Measurements from ENCODE around the gene TNFAIP1.
"Not testable (repeated sequence)": the region's sequence is repeated elsewhere in the genome, so short reads cannot be mapped to it uniquely, and the experiment has no call there.

TNFAIP1 gene

DNA sequence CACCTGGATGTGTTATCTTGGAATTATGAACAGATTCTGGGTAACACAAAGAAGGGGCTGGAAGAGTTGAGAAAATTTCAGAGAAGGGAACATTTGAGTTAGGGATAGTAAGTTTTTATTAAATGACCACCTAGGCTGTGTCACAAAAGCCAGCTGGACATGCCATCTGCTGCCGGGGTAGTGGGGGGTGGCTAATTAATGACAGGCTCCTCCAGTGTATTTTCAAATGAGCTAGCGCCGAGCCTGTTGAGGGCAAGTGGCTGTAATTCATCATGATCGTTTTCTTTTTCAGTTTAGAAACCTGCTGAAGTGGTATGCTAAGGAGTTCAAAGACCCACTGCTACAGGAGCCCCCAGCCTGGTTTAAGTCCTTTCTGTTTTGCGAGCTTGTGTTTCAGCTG is 10.3 kb upstream of the TNFAIP1 start:
- DNase-seq, result no peak

GRCh38 chr17:28326114-28326513 is 9.4 kb upstream of the TNFAIP1 start:
- no peak for DNase-seq

DNA sequence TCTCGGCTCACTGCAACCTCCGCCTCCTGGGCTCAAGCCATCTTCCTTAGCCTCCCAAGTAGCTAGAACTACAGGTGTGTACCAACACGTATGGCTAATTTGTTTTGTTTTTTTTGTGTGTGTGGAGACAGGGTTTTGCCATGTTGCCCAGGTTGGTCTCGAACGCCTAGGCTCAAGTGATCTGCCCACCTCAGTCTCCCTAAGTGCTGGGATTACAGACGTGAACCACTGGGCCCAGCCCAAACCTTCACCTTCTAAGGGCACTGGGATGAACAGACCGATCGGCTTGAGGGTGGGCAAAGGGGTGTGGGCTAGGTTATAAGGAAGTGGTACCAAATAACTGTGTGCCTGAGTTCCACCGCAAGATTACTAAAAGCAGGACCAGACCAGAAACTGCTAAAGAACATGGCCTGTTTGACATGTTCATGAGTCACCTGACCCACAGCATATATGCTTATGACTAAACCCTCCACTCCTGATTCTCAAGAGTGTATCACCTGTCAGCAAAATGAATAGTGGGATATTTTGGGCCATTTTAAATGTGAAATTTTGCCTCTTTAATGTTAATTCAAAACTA is 8.4 kb upstream of the TNFAIP1 start:
- DNase-seq, result peak; percentile 3

GRCh38 chr17:28327709-28328108 is 7.9 kb upstream of the TNFAIP1 start:
- DNase-seq, result no peak

DNA sequence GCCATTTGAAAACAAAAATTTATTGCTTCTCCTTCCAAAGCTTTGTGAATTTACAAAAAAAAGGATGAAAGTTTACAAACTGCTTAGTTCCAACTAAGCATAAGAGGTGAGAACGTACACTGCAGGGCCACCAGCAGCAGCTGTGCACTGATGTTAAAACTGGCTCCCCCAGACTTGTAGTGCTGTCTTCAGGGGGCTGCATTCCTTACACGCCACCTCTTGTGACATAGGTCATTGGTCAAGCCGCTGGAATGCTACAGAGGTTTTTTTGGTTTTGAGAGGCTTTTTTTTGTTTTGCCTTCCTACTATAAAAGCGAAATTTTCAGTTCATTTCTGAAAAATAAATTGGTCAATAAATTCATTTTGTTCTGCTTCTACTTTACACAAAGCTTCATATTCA is 7.2 kb upstream of the TNFAIP1 start:
- no peak for DNase-seq

DNA sequence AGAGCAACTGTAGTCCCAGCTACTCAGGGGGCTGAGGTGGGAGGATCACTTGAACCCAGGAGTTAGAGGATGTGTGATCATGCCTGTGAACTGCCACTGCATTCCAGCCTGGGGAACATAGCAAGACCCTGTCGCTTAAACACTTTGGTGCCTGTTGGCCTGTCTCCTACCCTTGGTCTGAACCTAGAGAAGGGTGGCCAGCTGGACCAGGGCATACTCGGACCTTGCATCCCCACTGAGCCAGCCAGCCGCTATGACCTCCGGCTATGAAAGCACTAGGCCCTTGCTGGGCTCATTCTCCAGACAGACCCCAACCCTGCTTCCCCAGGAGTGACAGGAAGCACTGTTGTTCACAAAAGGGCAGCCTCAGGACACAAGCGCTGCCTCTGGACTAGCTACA is 4.9 kb upstream of the TNFAIP1 start:
- DNase-seq, result no peak

DNA sequence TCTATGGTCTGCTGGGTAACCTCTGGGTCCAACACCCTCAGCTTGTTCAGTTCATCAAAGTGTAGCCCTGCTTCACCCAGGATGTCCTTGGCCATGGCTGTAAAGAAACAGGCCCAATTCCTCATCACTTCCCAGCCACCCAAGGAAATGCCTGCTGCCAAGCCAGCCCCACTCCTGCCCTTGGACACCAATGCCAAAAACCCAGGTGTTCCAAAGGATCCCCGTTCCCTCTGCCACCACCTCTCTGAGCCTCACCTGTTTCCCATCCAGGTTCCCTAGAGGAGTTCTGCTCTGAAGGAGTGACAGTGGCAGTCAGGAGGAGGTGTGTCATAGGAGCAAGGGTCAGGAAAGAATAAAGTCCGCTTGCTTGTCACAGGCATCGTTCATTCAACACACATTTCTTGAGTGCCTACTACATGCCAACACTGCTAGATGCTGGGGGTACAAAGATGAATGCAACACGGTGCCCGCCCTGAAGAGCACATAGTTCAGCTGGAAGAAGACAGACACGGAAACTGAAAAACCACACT is 3.6 kb upstream of the TNFAIP1 start:
- DNase-seq, result no peak

GRCh38 chr17:28333083-28333746 is 2.3 kb upstream of the TNFAIP1 start:
- DNase-seq, result no peak

DNA sequence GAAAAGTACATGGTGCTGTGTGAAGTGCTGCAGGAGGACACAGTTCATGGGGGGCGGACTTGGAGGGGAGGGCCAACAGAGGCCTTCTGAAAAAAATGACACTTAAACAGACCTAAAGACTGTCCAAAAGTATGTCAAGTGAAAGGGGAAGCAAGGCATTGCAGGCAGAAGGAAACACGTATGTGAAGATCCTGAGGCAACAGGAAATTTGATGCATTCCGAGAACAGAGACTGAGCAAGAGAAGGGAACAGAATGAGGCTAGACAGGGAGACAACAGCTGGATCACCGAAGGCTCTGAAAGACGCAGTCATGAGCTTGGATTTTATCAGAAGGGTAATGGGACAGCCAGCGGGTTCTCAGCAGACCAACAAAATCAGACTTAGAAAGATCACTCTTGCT is 1.4 kb upstream of the TNFAIP1 start:
- DNase-seq, result no peak

DNA sequence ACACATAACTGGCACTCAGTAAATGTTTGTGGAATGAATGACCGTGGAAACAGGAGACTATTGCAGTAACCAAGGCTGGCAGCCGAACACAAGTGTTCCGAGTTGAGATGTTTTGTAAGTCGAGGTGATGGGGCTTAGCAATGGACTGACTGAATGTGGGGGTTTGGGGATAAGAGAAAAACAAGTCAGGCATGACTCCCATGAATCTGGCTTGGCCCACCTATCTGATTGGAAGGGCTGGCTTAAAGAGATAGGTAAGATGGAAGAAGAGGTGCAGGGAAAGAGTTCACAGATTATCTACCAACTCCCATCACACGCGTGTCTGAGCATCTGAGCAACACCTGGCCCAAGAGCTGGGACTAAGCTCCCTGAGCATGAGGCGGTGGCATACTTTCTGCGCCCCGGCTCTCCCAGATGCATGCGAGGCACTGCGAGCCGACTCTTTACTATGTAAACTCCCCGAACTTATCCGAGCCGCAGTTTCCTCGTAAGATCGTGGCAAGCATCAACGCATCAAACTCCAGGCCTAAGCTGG is 828 bp upstream of the TNFAIP1 start:
- no peak for DNase-seq

DNA sequence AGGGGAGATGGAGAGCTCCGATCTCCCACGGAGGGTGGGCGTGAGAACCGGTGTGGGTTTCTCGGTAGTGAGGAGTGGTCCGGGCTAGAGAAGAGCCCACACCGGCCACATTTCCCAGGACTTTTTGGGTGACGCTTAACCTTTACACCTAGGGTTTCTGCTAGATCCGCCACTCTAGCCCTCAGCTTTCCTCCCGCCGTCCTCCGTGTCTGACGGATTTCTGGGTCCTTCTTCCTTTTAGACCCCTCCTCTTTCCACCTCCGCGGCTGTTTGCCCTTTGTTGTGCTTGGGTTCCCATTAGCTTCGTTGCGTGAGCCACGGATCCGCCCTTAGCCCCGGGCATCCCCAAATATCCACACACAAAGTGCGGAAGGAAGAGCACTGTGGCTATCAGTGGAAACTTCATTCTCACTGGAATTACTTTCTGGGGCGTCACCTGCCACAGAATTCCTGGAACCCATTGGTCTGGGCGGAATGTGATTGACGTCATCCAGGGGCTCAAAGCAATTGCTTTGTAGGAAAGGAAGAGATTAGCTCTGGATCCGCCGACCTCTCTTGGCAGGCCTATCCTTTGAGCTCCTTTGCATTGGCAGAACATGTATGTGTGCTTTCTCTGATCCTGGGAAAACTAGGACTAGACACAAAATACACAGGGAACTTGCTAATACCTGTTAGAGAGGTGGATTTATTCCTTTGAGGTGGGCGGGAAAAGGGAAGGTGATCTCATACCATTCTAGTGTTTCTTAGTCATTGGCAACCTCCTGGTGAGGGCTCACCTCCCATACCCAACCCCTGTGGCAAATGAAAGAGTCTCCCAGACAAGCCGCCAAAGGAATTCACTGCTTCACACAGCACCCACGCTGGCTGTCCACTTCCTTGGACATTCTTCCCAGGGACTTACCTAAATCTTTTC is 654 bp downstream of the TNFAIP1 start:
- DNase-seq, result peak; percentile 29

GRCh38 chr17:28338056-28338768 is 2.7 kb downstream of the TNFAIP1 start:
- no peak for DNase-seq

- not testable (repeated sequence) for DNase-seq
These were observed 3.2 kb downstream of the TNFAIP1 start for GRCh38 chr17:28338769-28339212.

DNA sequence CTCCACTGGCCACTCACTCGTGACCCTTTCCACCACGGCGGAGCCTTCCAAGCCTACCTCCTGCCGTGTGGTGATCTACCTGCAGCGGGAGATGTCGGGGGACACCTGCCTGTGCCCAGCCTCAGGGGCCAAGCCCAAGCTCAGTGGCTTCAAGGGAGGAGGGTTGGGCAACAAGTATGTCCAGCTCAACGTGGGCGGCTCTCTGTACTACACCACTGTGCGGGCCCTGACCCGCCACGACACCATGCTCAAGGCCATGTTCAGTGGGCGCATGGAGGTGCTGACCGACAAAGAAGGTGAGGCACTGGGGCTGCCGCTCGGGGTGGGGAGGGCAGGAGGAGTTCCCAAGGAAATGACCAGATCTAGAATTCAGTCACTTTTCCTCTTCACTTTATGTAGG is 3.9 kb downstream of the TNFAIP1 start:
- no peak for DNase-seq

GRCh38 chr17:28340374-28340773 is 4.8 kb downstream of the TNFAIP1 start:
- no peak for DNase-seq

DNA sequence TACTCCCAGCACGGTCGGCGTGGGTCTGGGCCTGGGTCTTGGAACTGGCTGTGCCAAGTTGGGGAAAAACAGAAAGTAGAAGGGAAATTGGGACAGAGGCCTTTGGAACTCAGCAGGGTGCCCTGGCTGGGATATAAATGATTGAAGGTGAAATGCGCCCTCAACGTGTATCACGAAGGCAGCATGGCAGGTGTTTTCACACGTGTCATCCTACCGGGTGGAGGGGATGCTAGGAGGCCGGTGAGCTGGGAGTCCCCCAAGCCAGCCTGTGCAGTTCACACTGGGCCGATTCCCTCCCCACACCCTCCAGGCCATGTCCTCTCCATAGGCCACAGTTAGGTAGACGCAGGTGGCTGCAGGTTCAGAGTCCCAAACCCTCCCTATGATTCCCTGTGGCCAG is 6.0 kb downstream of the TNFAIP1 start:
- DNase-seq, result no peak

DNA sequence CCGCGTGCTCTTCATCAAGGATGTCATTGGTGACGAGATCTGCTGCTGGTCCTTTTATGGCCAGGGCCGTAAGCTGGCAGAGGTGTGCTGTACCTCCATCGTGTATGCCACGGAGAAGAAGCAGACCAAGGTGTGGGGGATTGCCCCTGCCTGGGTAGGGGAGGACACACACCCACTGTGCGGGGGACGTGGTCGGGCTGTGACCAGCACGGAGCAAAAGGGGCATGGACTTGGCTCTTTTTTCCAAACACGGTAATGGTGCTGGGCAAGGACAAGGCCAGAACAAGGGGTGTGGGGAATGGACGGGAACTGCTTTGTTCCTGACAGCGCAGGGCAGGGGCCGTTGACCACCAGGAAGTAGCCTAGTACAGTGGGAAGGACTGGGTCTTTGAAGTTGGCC is 6.8 kb downstream of the TNFAIP1 start:
- no peak for DNase-seq

DNA sequence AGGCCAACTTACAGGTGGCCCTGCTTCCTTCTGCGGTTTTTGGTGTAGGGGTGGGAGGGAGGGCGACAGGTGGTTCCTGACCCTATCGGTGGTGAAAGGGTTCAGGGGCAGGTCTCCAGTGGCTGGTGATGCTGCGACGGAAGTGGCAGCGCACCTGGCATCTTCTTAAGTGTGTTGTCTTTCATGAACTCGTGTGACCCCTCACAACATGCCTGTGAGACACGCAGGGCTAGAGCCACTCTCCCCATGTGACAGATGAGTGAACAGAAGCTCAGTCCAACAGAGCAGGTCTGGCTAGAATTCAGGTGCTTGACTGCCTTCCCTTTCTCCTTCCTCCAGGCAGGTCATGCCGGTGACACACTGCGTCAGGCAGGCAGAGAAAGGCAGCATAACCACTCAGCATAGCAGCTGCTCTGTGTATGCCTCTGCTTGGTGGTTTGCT is 8.0 kb downstream of the TNFAIP1 start:
- no peak for DNase-seq

GRCh38 chr17:28344011-28344410 is 8.4 kb downstream of the TNFAIP1 start:
- no peak for DNase-seq

GRCh38 chr17:28344435-28344901 is 8.9 kb downstream of the TNFAIP1 start:
- DNase-seq, result no peak

DNA sequence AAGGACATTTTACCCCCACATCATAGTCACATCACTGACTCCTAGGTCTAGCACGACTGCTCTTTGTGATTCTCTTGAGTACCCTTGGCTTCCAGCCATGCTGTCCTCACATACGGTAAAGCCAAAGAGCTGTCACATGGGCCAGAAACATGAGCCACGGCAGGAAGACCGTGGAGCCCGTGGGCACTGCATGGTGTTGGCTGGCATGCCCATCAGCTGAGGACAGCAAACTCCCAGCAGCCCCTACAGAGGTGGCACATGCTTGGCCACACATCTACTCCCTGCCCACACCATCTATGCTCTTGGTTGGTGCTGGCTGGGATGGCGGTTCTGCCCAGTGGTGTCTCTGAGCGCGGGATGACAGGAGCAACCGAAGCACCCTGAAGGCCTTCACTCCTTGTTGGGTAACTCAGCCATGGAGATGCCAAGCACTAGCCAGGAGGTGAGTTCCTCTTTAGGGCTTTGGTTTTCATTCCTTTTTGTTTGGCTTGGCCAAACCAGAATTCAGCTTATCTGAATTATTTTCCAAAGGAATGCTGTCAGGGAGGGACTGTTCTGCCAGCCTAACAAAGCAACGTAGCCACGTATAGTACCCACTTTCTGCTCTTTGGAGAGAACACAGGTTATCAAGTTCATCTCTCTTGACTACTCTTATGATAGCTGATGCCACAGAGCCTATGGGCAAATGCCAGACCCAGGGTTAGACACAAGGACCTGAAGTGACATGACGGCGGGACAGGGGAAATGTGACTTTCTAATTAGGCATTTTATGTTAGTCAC is 10.0 kb downstream of the TNFAIP1 start:
- DNase-seq, result no peak

DNA sequence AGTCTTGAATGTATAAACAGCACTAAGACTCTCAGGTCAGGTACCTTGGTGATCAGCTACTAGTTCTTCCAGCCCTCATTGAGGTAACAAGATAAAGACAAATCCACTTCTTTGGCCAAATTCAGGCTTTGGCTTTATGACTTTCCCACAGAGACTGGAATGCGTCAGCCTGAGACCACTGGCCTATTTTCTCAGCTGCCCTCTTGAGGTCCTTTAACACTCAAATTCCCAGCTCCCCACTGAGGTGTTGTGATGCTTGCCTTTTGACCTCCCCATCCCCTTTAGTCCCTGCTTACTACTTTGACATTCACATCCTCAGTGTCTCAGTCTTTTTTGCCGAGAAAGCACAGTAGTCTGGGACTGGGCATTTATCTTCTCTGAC is 10.6 kb downstream of the TNFAIP1 start:
- DNase-seq, result no peak
